Duodenal mucosa (tissue), 2 donors: ENCODE results near the gene IMPDH2.
"Not testable (repeated sequence)": the region's sequence is repeated elsewhere in the genome, so short reads cannot be mapped to it uniquely, and the experiment has no call there.

Source experiments
- H3K27ac ChIP-seq: one replicate; pipeline ENCODE4 v1.7.0; 2013; ENCODE audit warnings: low read depth, low read length
- H3K27me3 ChIP-seq, 2 donors: one replicate each; pipeline ENCODE4 v1.7.0; 2013; ENCODE audit warnings: low read length in 2 of 2, control low read depth in 1 of 2; ENCODE audit not compliant: insufficient read depth in 2 of 2, control insufficient read depth in 1 of 2
- H3K36me3 ChIP-seq, 2 donors: one replicate each; pipeline ENCODE4 v1.7.0; 2013; ENCODE audit warnings: low read length in 2 of 2, control low read depth in 1 of 2; ENCODE audit not compliant: insufficient read depth in 2 of 2, control insufficient read depth in 1 of 2
- H3K4me1 ChIP-seq, 2 donors: one replicate each; pipeline ENCODE4 v1.7.0; 2013; ENCODE audit warnings: low read length in 2 of 2, control low read depth in 1 of 2; ENCODE audit not compliant: insufficient read depth in 2 of 2, control insufficient read depth in 1 of 2
- H3K4me3 ChIP-seq, 2 donors: one replicate each; pipeline ENCODE4 v1.7.0; 2013; ENCODE audit warnings: low read length in 2 of 2, low read depth in 1 of 2
- H3K9ac ChIP-seq, 2 donors: one replicate each; pipeline ENCODE4 v1.7.0; 2013; ENCODE audit warnings: low read length in 2 of 2, low read depth in 1 of 2
- H3K9me3 ChIP-seq, 2 donors: one replicate each; pipeline ENCODE4 v1.7.0; 2013; ENCODE audit warnings: low read length in 2 of 2, control low read depth in 1 of 2; ENCODE audit not compliant: control insufficient read depth in 1 of 2

The IMPDH2 gene

GRCh38 chr3:49015765-49016164 lies 13.4 kb downstream of the IMPDH2 start:
- H3K4me3 ChIP-seq: no peak overlapping the region
- peaks cover 17 to 32% of the 10 kb centered on the region in 2 donors for H3K4me1 ChIP-seq
- no peaks in the 10 kb centered on the region for H3K9me3 ChIP-seq
- H3K9ac ChIP-seq: no peak overlapping the region
- no peaks in the 10 kb centered on the region for H3K27me3 ChIP-seq
- H3K27ac ChIP-seq: no peak overlapping the region
- peaks cover 20 to 58% of the 10 kb centered on the region in 2 donors for H3K36me3 ChIP-seq

GRCh38 chr3:49015072-49015471 lies 14.1 kb downstream of the IMPDH2 start:
- no peak overlapping the region for H3K27ac ChIP-seq
- no peak overlapping the region for H3K9ac ChIP-seq
- peaks cover 20 to 58% of the 10 kb centered on the region in 2 donors for H3K36me3 ChIP-seq
- peaks cover 13 to 26% of the 10 kb centered on the region in 2 donors for H3K4me1 ChIP-seq
- no peaks in the 10 kb centered on the region for H3K27me3 ChIP-seq
- H3K4me3 ChIP-seq: no peak overlapping the region
- no peaks in the 10 kb centered on the region for H3K9me3 ChIP-seq

GRCh38 chr3:49013738-49014660 lies 15.2 kb downstream of the IMPDH2 start:
- no peak overlapping the region for H3K27ac ChIP-seq
- no peak overlapping the region for H3K4me3 ChIP-seq
- peaks cover 6 to 17% of the 10 kb centered on the region in 2 donors for H3K4me1 ChIP-seq
- H3K27me3 ChIP-seq: no peaks in the 10 kb centered on the region
- peaks cover 20 to 58% of the 10 kb centered on the region in 2 donors for H3K36me3 ChIP-seq
- H3K9ac ChIP-seq: no peak overlapping the region
- no peaks in the 10 kb centered on the region for H3K9me3 ChIP-seq

- H3K36me3 ChIP-seq: peaks cover 20 to 58% of the 10 kb centered on the region in 2 donors
- H3K9ac ChIP-seq: no peak overlapping the region
- no peaks in the 10 kb centered on the region for H3K9me3 ChIP-seq
- H3K4me3 ChIP-seq: no peak overlapping the region
- H3K27ac ChIP-seq: no peak overlapping the region
- H3K27me3 ChIP-seq: no peaks in the 10 kb centered on the region
- H3K4me1 ChIP-seq: peaks cover 11 to 17% of the 10 kb centered on the region in 2 donors
These were observed 16.0 kb downstream of the IMPDH2 start for GRCh38 chr3:49013113-49013737.

- Histone ChIP-seq H3K27me3 (no peaks in the 10 kb centered on the region), H3K9ac (no peak overlapping the region), H3K36me3 (peaks cover 20 to 58% of the 10 kb centered on the region in 2 donors), H3K4me1 (peaks cover 13 to 16% of the 10 kb centered on the region in 2 donors), H3K27ac (no peak overlapping the region), H3K9me3 (no peaks in the 10 kb centered on the region), H3K4me3 (no peak overlapping the region)
These were observed 16.7 kb downstream of the IMPDH2 start for GRCh38 chr3:49012441-49013017.

GRCh38 chr3:49009396-49009795 lies 19.8 kb downstream of the IMPDH2 start:
- Histone ChIP-seq H3K9ac (no peak overlapping the region), H3K4me1 (peaks cover 15 to 19% of the 10 kb centered on the region in 2 donors), H3K4me3 (no peak overlapping the region), H3K27me3 (no peaks in the 10 kb centered on the region), H3K36me3 (peaks cover 6 to 33% of the 10 kb centered on the region in 2 donors), H3K9me3 (no peaks in the 10 kb centered on the region), H3K27ac (no peak overlapping the region)

GRCh38 chr3:49008627-49009026 lies 20.6 kb downstream of the IMPDH2 start:
- Histone ChIP-seq H3K4me3 (peak overlapping the region; percentile 90 to 94), H3K4me1 (peaks cover 15 to 19% of the 10 kb centered on the region in 2 donors), H3K9ac (peak overlapping the region in 1 of 2 donors; percentile 40), H3K36me3 (peaks cover 2 to 25% of the 10 kb centered on the region in 2 donors)
- not testable (repeated sequence) for H3K9me3 ChIP-seq, H3K27ac ChIP-seq, H3K27me3 ChIP-seq

GRCh38 chr3:49007771-49008528 lies 21.2 kb downstream of the IMPDH2 start:
- Histone ChIP-seq H3K9ac (peak overlapping the region; percentile 98 to 99), H3K27ac (peak overlapping the region; percentile 98), H3K4me3 (peak overlapping the region; percentile 90 to 94), H3K36me3 (peaks cover 0 to 19% of the 10 kb centered on the region in 2 donors), H3K27me3 (no peaks in the 10 kb centered on the region), H3K4me1 (peaks cover 15 to 19% of the 10 kb centered on the region in 2 donors), H3K9me3 (no peaks in the 10 kb centered on the region)

- Histone ChIP-seq H3K27ac (peak within 1 kb of the TSS; percentile 98), H3K4me3 (peak within 1 kb of the TSS; percentile 90 to 94), H3K4me1 (peaks cover 15 to 19% of the 10 kb centered on the region in 2 donors), H3K27me3 (no peaks in the 10 kb centered on the region), H3K9me3 (no peaks in the 10 kb centered on the region), H3K9ac (peak within 1 kb of the TSS; percentile 98 to 99), H3K36me3 (peaks cover 0 to 14% of the 10 kb centered on the region in 2 donors)
These were observed 22.0 kb downstream of the IMPDH2 start, which contains the start of gene WDR6 for GRCh38 chr3:49007068-49007770. Gene WDR6, plus strand, starts transcription at chr3:49007391. Its CDS starts 41 bp downstream, at chr3:49007432.
